PC-3 (cell line): ENCODE results near the gene ST6GALNAC3. TPM values are rescaled to one million over a fixed set of nuclear protein-coding genes. Genes with fewer than 3 reads are reported as not detected.

Experiments used
- ATAC-seq: fragments of 200-7000 bp; cut with Tn5 transposase; 2 replicates; pipeline ENCODE4 v1.9.1; 2020; ENCODE audit warnings: mild to moderate bottlenecking, moderate library complexity
- BruUV-seq: library from RNA; stranded (reverse); fragments of 400-500 nt; replicated peaks from 2 replicates; lab custom pipeline; 2021; lab: Mats Ljungman, UMichigan
- CTCF ChIA-PET: fragments of 300-600 bp; sonication (Branson Sonifier 250); formaldehyde crosslinking; loops from one replicate; lab custom pipeline; 2022; ENCODE audit warnings: antibody characterized with exemption; lab: Charles Lee
- POLR2A ChIA-PET: fragments of 300-600 bp; sonication (Branson Sonifier 250); formaldehyde crosslinking; loops from one replicate; lab custom pipeline; 2022; ENCODE audit warnings: antibody characterized with exemption; ENCODE audit not compliant: unreplicated experiment; lab: Charles Lee
- DNase-seq: peaks from one replicate; pipeline ENCODE4 v3.0.0-alpha.2; 2015
- H2AFZ ChIP-seq: fragments of 300-600 bp; sonication (generic); 2 replicates; pipeline ENCODE4 v1.6.0; 2016; ENCODE audit warnings: antibody characterized with exemption, low read length
- H3F3A ChIP-seq: fragments of 300-600 bp; sonication (generic); one replicate; pipeline ENCODE4 v1.6.0; 2017; ENCODE audit warnings: antibody characterized with exemption, low read length, control low read depth, mild to moderate bottlenecking; ENCODE audit not compliant: unreplicated experiment
- H3K27ac ChIP-seq: fragments of 300-600 bp; sonication (generic); 2 replicates; pipeline ENCODE4 v1.5.1; 2016; ENCODE audit warnings: mild to moderate bottlenecking, low read length
- H3K27me3 ChIP-seq: fragments of 300-600 bp; sonication (generic); 2 replicates; pipeline ENCODE4 v1.6.1; 2016; ENCODE audit warnings: low read length, mixed read lengths
- H3K36me3 ChIP-seq: fragments of 300-600 bp; sonication (generic); 2 replicates; pipeline ENCODE4 v1.6.1; 2016; ENCODE audit warnings: low read depth, mixed run types, low read length, mixed read lengths
- H3K4me1 ChIP-seq: fragments of 300-600 bp; sonication (generic); 2 replicates; pipeline ENCODE4 v1.5.1; 2016; ENCODE audit warnings: low read length; ENCODE audit not compliant: insufficient read depth
- H3K4me2 ChIP-seq: fragments of 300-600 bp; sonication (generic); 2 replicates; pipeline ENCODE4 v1.6.0; 2016; ENCODE audit warnings: low read length
- H3K4me3 ChIP-seq: fragments of 300-600 bp; sonication (generic); 2 replicates; pipeline ENCODE4 v1.5.1; 2016; ENCODE audit warnings: mild to moderate bottlenecking, low read length, mixed read lengths
- H3K79me2 ChIP-seq: fragments of 300-600 bp; sonication (generic); 2 replicates; pipeline ENCODE4 v1.6.1; 2017; ENCODE audit warnings: low read length, mixed read lengths
- H3K9ac ChIP-seq: fragments of 300-600 bp; sonication (generic); 2 replicates; pipeline ENCODE4 v1.6.0; 2016; ENCODE audit warnings: mild to moderate bottlenecking, low read length
- H3K9me2 ChIP-seq: fragments of 300-600 bp; sonication (generic); replicated peaks from 2 replicates; pipeline ENCODE4 v1.6.1; 2016; ENCODE audit warnings: mixed run types, low read length, mixed read lengths
- H3K9me3 ChIP-seq: fragments of 300-600 bp; sonication (generic); 2 replicates; pipeline ENCODE4 v1.6.1; 2016; ENCODE audit warnings: low read length, mixed read lengths
- H4K20me1 ChIP-seq: fragments of 300-600 bp; sonication (generic); 2 replicates; pipeline ENCODE4 v1.6.1; 2016; ENCODE audit warnings: low read length, mixed read lengths
- CTCF ChIP-seq: fragments of 300-600 bp; sonication (generic); conservative IDR thresholded peaks from 2 replicates; pipeline ENCODE4 v1.5.1; 2017; ENCODE audit warnings: antibody characterized with exemption, low read depth, mild to moderate bottlenecking, low read length
- EZH2 ChIP-seq: fragments of 300-600 bp; sonication (generic); IDR thresholded peaks from one replicate; pipeline ENCODE4 v1.6.1; 2017; ENCODE audit warnings: antibody characterized with exemption, mild to moderate bottlenecking, low read length; ENCODE audit not compliant: unreplicated experiment
- EZH2phosphoT487 ChIP-seq: fragments of 300-600 bp; sonication (generic); IDR thresholded peaks from 2 replicates; pipeline ENCODE4 v1.6.1; 2018; ENCODE audit warnings: mild to moderate bottlenecking, antibody characterized with exemption, low read length, borderline replicate concordance
- intact Hi-C: fragments of 100-400 bp; cut with micrococcal nuclease; formaldehyde crosslinking; loops from 2 replicates; pipeline ENCODE4 v1.9.0; 2023
- total RNA-seq: library from RNA; depleted of rRNA; stranded (reverse); fragments of >200 nt; gene quantifications from 2 replicates; pipeline ENCODE4 v1.2.3, GENCODE V29; 2014

Gene ST6GALNAC3
- total RNA-seq, 1 experiment from 2014 or later: not detected

- BruUV-seq: no TSS peak
- CTCF ChIA-PET: no interaction called here
- DNase-seq (no peak), ATAC-seq (no peak)
- TF ChIP-seq EZH2: no peak
- TF ChIP-seq CTCF: no peak
- no peak for TF ChIP-seq EZH2phosphoT487
- H3K36me3 ChIP-seq: no peaks in the 10 kb centered on the region
- no peaks in the 10 kb centered on the region for H3K9me2 ChIP-seq
- H3K4me3 ChIP-seq: no peak overlapping the region
- no peaks in the 10 kb centered on the region for H3F3A ChIP-seq
- H3K9ac ChIP-seq: no peak overlapping the region
- H3K9me3 ChIP-seq: no peaks in the 10 kb centered on the region
- H3K27ac ChIP-seq: no peak overlapping the region
- POLR2A ChIA-PET: interaction anchor here (0.7 kb wide), 1 partner anchor 92 kb away, joined by 4 read pairs; no protein-coding TSS in a partner anchor
- no peaks in the 10 kb centered on the region for H3K4me1 ChIP-seq
- no peaks in the 10 kb centered on the region for H3K79me2 ChIP-seq
- H3K27me3 ChIP-seq: peaks cover 14% of the 10 kb centered on the region
- no peaks in the 10 kb centered on the region for H4K20me1 ChIP-seq
- intact Hi-C loops: no loop called here
- H3K4me2 ChIP-seq: no peak overlapping the region
- no peak overlapping the region for H2AFZ ChIP-seq
Observed at GRCh38 chr1:76179219-76179698, 104.7 kb downstream of the ST6GALNAC3 start.

GRCh38 chr1:76185207-76185606 is 110.7 kb downstream of the ST6GALNAC3 start:
- H3K27ac ChIP-seq: no peak overlapping the region
- H3F3A ChIP-seq: no peaks in the 10 kb centered on the region
- ATAC-seq (no peak), DNase-seq (no peak)
- H3K4me1 ChIP-seq: no peaks in the 10 kb centered on the region
- no peak overlapping the region for H3K9ac ChIP-seq
- ChIA-PET POLR2A (no interaction called here), CTCF (no interaction called here)
- H4K20me1 ChIP-seq: no peaks in the 10 kb centered on the region
- H3K36me3 ChIP-seq: no peaks in the 10 kb centered on the region
- no peak overlapping the region for H2AFZ ChIP-seq
- no peak for TF ChIP-seq CTCF
- no peak for TF ChIP-seq EZH2
- TF ChIP-seq EZH2phosphoT487: no peak
- H3K4me3 ChIP-seq: no peak overlapping the region
- H3K27me3 ChIP-seq: peaks cover 17% of the 10 kb centered on the region
- intact Hi-C loops: no loop called here
- BruUV-seq: no TSS peak
- H3K9me3 ChIP-seq: no peaks in the 10 kb centered on the region
- H3K4me2 ChIP-seq: no peak overlapping the region
- no peaks in the 10 kb centered on the region for H3K79me2 ChIP-seq
- H3K9me2 ChIP-seq: no peaks in the 10 kb centered on the region

- intact Hi-C loops: no loop called here
- no peak for DNase-seq
- no peak overlapping the region for H2AFZ ChIP-seq
- no peaks in the 10 kb centered on the region for H3K79me2 ChIP-seq
- no peaks in the 10 kb centered on the region for H3K9me3 ChIP-seq
- H3F3A ChIP-seq: no peaks in the 10 kb centered on the region
- BruUV-seq: no TSS peak
- H3K4me3 ChIP-seq: no peak overlapping the region
- H3K4me2 ChIP-seq: no peak overlapping the region
- peaks cover 17% of the 10 kb centered on the region for H3K27me3 ChIP-seq
- ATAC-seq: no peak
- POLR2A ChIA-PET: no interaction called here
- no peak overlapping the region for H3K27ac ChIP-seq
- no peak for TF ChIP-seq EZH2
- TF ChIP-seq CTCF: no peak
- no peak for TF ChIP-seq EZH2phosphoT487
- no peak overlapping the region for H3K9ac ChIP-seq
- no peaks in the 10 kb centered on the region for H3K9me2 ChIP-seq
- no peaks in the 10 kb centered on the region for H4K20me1 ChIP-seq
- no peaks in the 10 kb centered on the region for H3K4me1 ChIP-seq
- H3K36me3 ChIP-seq: no peaks in the 10 kb centered on the region
- CTCF ChIA-PET: no interaction called here
Observed at GRCh38 chr1:76186554-76187170, 112.1 kb downstream of the ST6GALNAC3 start.
